NCI-H2227 (cell line): ENCODE data around the gene PKLR.
"Not testable (repeated sequence)": the region's sequence is repeated elsewhere in the genome, so short reads cannot be mapped to it uniquely, and the experiment has no call there.

Experiments used
- DNase-seq: peaks from one replicate; lab custom pipeline; 2025; ENCODE audit not compliant: unreplicated experiment; lab: John Stamatoyannopoulos, UW

The PKLR gene

GRCh38 chr1:155301342-155301841 lies at the start of gene PKLR:
Gene PKLR, minus strand, starts transcription at chr1:155301438. Its CDS starts 43 bp downstream, at chr1:155301395.
- DNase-seq, result no peak

- DNase-seq, result no peak
These were observed 41.6 kb upstream of the PKLR start for GRCh38 chr1:155342842-155343241.

- no peak for DNase-seq
These were observed 38.4 kb upstream of the PKLR start for GRCh38 chr1:155339515-155340097.

- no peak for DNase-seq
These were observed 33.7 kb upstream of the PKLR start for GRCh38 chr1:155334962-155335361.

- DNase-seq, result no peak
These were observed 28.9 kb upstream of the PKLR start for GRCh38 chr1:155329980-155330598.

- DNase-seq, result not testable (repeated sequence)
These were observed 27.6 kb upstream of the PKLR start for GRCh38 chr1:155328856-155329255.

- no peak for DNase-seq
These were observed 26.7 kb upstream of the PKLR start for GRCh38 chr1:155327981-155328380.

- no peak for DNase-seq
These were observed 25.4 kb upstream of the PKLR start for GRCh38 chr1:155326631-155327037.

GRCh38 chr1:155326020-155326526 lies 24.8 kb upstream of the PKLR start:
- DNase-seq, result no peak

- DNase-seq, result no peak
These were observed 24.3 kb upstream of the PKLR start for GRCh38 chr1:155325603-155325893.

- DNase-seq, result peak; percentile 72
These were observed 23.7 kb upstream of the PKLR start for GRCh38 chr1:155324717-155325602.

GRCh38 chr1:155324037-155324716 lies 22.9 kb upstream of the PKLR start:
- DNase-seq, result peak; percentile 94

GRCh38 chr1:155323729-155324036 lies 22.4 kb upstream of the PKLR start:
- DNase-seq, result peak; percentile 88

GRCh38 chr1:155322953-155323728 lies 21.9 kb upstream of the PKLR start:
- DNase-seq, result peak; percentile 93

- peak; percentile 60 for DNase-seq
These were observed 21.3 kb upstream of the PKLR start for GRCh38 chr1:155322571-155322952.

GRCh38 chr1:155321639-155322503 lies 20.6 kb upstream of the PKLR start:
- DNase-seq, result peak; percentile 46

- DNase-seq, result peak; percentile 94
These were observed 19.7 kb upstream of the PKLR start, which contains the start of gene RUSC1 for GRCh38 chr1:155320661-155321617. Gene RUSC1, plus strand, starts transcription at chr1:155320894. Its CDS starts 880 bp downstream, at chr1:155321774.

GRCh38 chr1:155320252-155320651 lies 19.0 kb upstream of the PKLR start:
- DNase-seq, result no peak
